Brain (organoid and tissue), 1 donor: ENCODE results near the gene ERMARD. TPM values are rescaled to one million over a fixed set of nuclear protein-coding genes. Genes with fewer than 3 reads are reported as not detected.

ENCODE experiments used
- polyA plus RNA-seq: library from polyadenylated mRNA; stranded (reverse); fragments of 350-450 nt; fragmentation: Illumina TruSeq; extraction: RNeasy Lipid Tissue Mini Kit (QIAGEN cat#74804); gene quantifications from one replicate; pipeline ENCODE4 v1.2.3, GENCODE V29; 2015; ENCODE audit warnings: low read depth, low replicate concordance; ENCODE audit not compliant: insufficient read depth

The ERMARD gene
- polyA plus RNA-seq, 1 donor from 2014 or later, result 11.0 TPM

Other genes starting within 250 kb of the ERMARD start
- gene WDR27, start 49.6 kb upstream of the ERMARD start, polyA plus RNA-seq, result 3.0 TPM
- gene C6orf120, start 49.5 kb upstream of the ERMARD start, polyA plus RNA-seq, result 4.4 TPM
- gene PHF10, start 27.1 kb upstream of the ERMARD start, polyA plus RNA-seq, result 83.0 TPM
- 1.6 TPM for gene DYNLT2, start 50 bp upstream of the ERMARD start, polyA plus RNA-seq